ENCODE data around the gene MYO5A.
"Not testable (repeated sequence)": the region's sequence is repeated elsewhere in the genome, so short reads cannot be mapped to it uniquely, and the experiment has no call there.

The MYO5A gene

GRCh38 chr15:52492132-52492531, 36.5 kb downstream of the MYO5A start:
- no peak for DNase-seq (ENCODE audit: insufficient read length, low spot score)
- TF ChIP-seq CTCF (IDR thresholded peaks at IDR 0.05; ENCODE audit: insufficient read depth, missing control alignments): no peak
- no peak for FAIRE-seq

- no peak for DNase-seq (ENCODE audit: insufficient read length, low spot score)
- FAIRE-seq: no peak
- no peak for TF ChIP-seq CTCF (IDR thresholded peaks at IDR 0.05; ENCODE audit: insufficient read depth, missing control alignments)
Observed at GRCh38 chr15:52491472-52491871, 37.2 kb downstream of the MYO5A start.

GRCh38 chr15:52489430-52489829, 39.2 kb downstream of the MYO5A start:
- not testable (repeated sequence) for DNase-seq (ENCODE audit: insufficient read length, low spot score); FAIRE-seq

- no peak for DNase-seq (ENCODE audit: insufficient read length, low spot score)
- no peak for FAIRE-seq
- no peak for TF ChIP-seq CTCF (IDR thresholded peaks at IDR 0.05; ENCODE audit: insufficient read depth, missing control alignments)
Observed at GRCh38 chr15:52488830-52489229, 39.9 kb downstream of the MYO5A start.

GRCh38 chr15:52486003-52486996, 42.4 kb downstream of the MYO5A start:
- TF ChIP-seq CTCF (IDR thresholded peaks at IDR 0.05; ENCODE audit: insufficient read depth, missing control alignments): no peak

GRCh38 chr15:52485290-52485689, 43.4 kb downstream of the MYO5A start:
- TF ChIP-seq CTCF (IDR thresholded peaks at IDR 0.05; ENCODE audit: insufficient read depth, missing control alignments): no peak
- DNase-seq (ENCODE audit: insufficient read length, low spot score) (no peak), FAIRE-seq (no peak)

More at GRCh38 chr15:52486003-52486996, 42.4 kb downstream of the MYO5A start:
- FAIRE-seq (no peak), DNase-seq (ENCODE audit: insufficient read length, low spot score) (no peak)

GRCh38 chr15:52483707-52484106, 45.0 kb downstream of the MYO5A start:
- DNase-seq (ENCODE audit: insufficient read length, low spot score): no peak
- no peak for FAIRE-seq
- TF ChIP-seq CTCF (IDR thresholded peaks at IDR 0.05; ENCODE audit: insufficient read depth, missing control alignments): no peak
